Mesenchymal stem cell (in vitro differentiated cells and primary cell): ENCODE results near the gene RNASE11.

Experiments
- DNase-seq: peaks from one replicate; pipeline ENCODE4 v3.0.0-alpha.2; 2013
- H2AFZ ChIP-seq: one replicate; pipeline ENCODE4 v1.6.1; 2013; ENCODE audit warnings: low read depth, mild to moderate bottlenecking, control low read depth, inconsistent platforms, low read length, moderate library complexity
- H2AK5ac ChIP-seq: 2 replicates; pipeline ENCODE4 v1.6.1; 2013; ENCODE audit warnings: low read length, moderate library complexity, mild to moderate bottlenecking, inconsistent platforms; ENCODE audit not compliant: severe bottlenecking
- H2BK120ac ChIP-seq: one replicate; pipeline ENCODE4 v1.6.1; 2013; ENCODE audit warnings: low read depth, mild to moderate bottlenecking, inconsistent platforms, low read length, moderate library complexity
- H2BK12ac ChIP-seq, 2 experiments: one replicate each; pipeline ENCODE4 v1.6.1; 2013; ENCODE audit warnings: inconsistent platforms in 2 of 2, low read length in 2 of 2, mild to moderate bottlenecking in 2 of 2, moderate library complexity in 2 of 2, control low read depth in 1 of 2
- H2BK15ac ChIP-seq: one replicate; pipeline ENCODE4 v1.6.1; 2013; ENCODE audit warnings: mild to moderate bottlenecking, low read depth, inconsistent platforms; ENCODE audit not compliant: poor library complexity, severe bottlenecking
- H2BK5ac ChIP-seq: 2 replicates; pipeline ENCODE4 v1.6.1; 2013; ENCODE audit warnings: low read depth, mild to moderate bottlenecking, low read length, control low read depth, inconsistent platforms; ENCODE audit not compliant: poor library complexity, severe bottlenecking
- H3K14ac ChIP-seq, 2 experiments: one replicate each; pipeline ENCODE4 v1.6.1; 2013; ENCODE audit warnings: inconsistent platforms in 2 of 2, low read length in 2 of 2, control low read depth in 1 of 2, mild to moderate bottlenecking in 1 of 2, moderate library complexity in 1 of 2
- H3K18ac ChIP-seq, 2 experiments: one replicate each; pipeline ENCODE4 v1.6.1; 2013; ENCODE audit warnings: inconsistent platforms in 2 of 2, low read length in 2 of 2, control low read depth in 1 of 2, low read depth in 1 of 2, mild to moderate bottlenecking in 1 of 2
- H3K23ac ChIP-seq, 2 experiments: one replicate each; pipeline ENCODE4 v1.6.1; 2013; ENCODE audit warnings: inconsistent platforms in 2 of 2, low read length in 2 of 2, mild to moderate bottlenecking in 2 of 2, moderate library complexity in 2 of 2, control low read depth in 1 of 2
- H3K27ac ChIP-seq: 2 replicates; pipeline ENCODE4 v1.5.1; 2013; ENCODE audit warnings: mild to moderate bottlenecking, moderate library complexity, low read length, control low read depth, inconsistent platforms; ENCODE audit not compliant: poor library complexity, severe bottlenecking
- H3K27me3 ChIP-seq, 2 experiments: 2 replicates each; pipeline versions ENCODE4 v1.6.1 to v1.7.0; 2013; ENCODE audit warnings: low read length in 2 of 2, mild to moderate bottlenecking in 2 of 2, moderate library complexity in 2 of 2, control low read depth in 1 of 2, inconsistent platforms in 1 of 2; ENCODE audit not compliant: control insufficient read depth in 1 of 2, insufficient read depth in 1 of 2
- H3K36me3 ChIP-seq, 2 experiments: 2 replicates each; pipeline versions ENCODE4 v1.6.1 to v1.7.0; 2013; ENCODE audit warnings: low read length in 2 of 2, control low read depth in 1 of 2, inconsistent platforms in 1 of 2, low read depth in 1 of 2, mild to moderate bottlenecking in 1 of 2; ENCODE audit not compliant: insufficient read depth in 2 of 2, control insufficient read depth in 1 of 2
- H3K4ac ChIP-seq, 2 experiments: one replicate each; pipeline ENCODE4 v1.6.1; 2013; ENCODE audit warnings: inconsistent platforms in 2 of 2, low read length in 2 of 2, mild to moderate bottlenecking in 2 of 2, moderate library complexity in 2 of 2, control low read depth in 1 of 2, low read depth in 1 of 2
- H3K4me1 ChIP-seq: 2 replicates; pipeline ENCODE4 v1.6.1; 2013; ENCODE audit warnings: low read depth, low read length, control low read depth; ENCODE audit not compliant: control insufficient read depth, insufficient read depth
- H3K4me2 ChIP-seq: 2 replicates; pipeline ENCODE4 v1.6.1; 2013; ENCODE audit warnings: low read length, mild to moderate bottlenecking, inconsistent platforms; ENCODE audit not compliant: poor library complexity, severe bottlenecking
- H3K4me3 ChIP-seq, 2 experiments: 2 replicates each; pipeline versions ENCODE4 v1.5.1 to v1.7.0; 2013; ENCODE audit warnings: low read length in 2 of 2, mild to moderate bottlenecking in 2 of 2, control low read depth in 1 of 2, low read depth in 1 of 2; ENCODE audit not compliant: insufficient read depth in 1 of 2
- H3K79me1 ChIP-seq: replicated peaks from 2 replicates; pipeline ENCODE4 v1.6.1; 2013; ENCODE audit warnings: mild to moderate bottlenecking, control low read depth, low read length, inconsistent platforms; ENCODE audit not compliant: poor library complexity, severe bottlenecking
- H3K9ac ChIP-seq: 2 replicates; pipeline ENCODE4 v1.7.0; 2013; ENCODE audit warnings: mild to moderate bottlenecking, low read length, moderate library complexity
- H3K9me3 ChIP-seq: 2 replicates; pipeline ENCODE4 v1.7.0; 2013; ENCODE audit warnings: mild to moderate bottlenecking, low read length; ENCODE audit not compliant: control insufficient read depth
- H4K8ac ChIP-seq: one replicate; pipeline ENCODE4 v1.6.1; 2013; ENCODE audit warnings: inconsistent platforms, mild to moderate bottlenecking, low read length, moderate library complexity
- H4K91ac ChIP-seq: one replicate; pipeline ENCODE4 v1.6.1; 2013; ENCODE audit warnings: mild to moderate bottlenecking, low read length, inconsistent platforms
- WGBS: methylation state at CpG from one replicate; pipeline ENCODE4 v1.1.7; 2013; ENCODE audit warnings: mixed read lengths; 5-methylcytosine and 5-hydroxymethylcytosine counted together

Gene RNASE11

GRCh38 chr14:20550926-20551325 lies 36.9 kb downstream of the RNASE11 start:
- Histone ChIP-seq H3K36me3 (no peaks in the 10 kb centered on the region), H2BK120ac (no peak overlapping the region), H4K8ac (no peak overlapping the region), H3K23ac (no peak overlapping the region), H3K4ac (no peak overlapping the region), H3K79me1 (no peaks in the 10 kb centered on the region), H3K27me3 (peaks cover 5 to 10% of the 10 kb centered on the region in 2 experiments), H3K4me1 (no peaks in the 10 kb centered on the region), H3K9ac (no peak overlapping the region), H3K27ac (no peak overlapping the region), H2BK12ac (no peak overlapping the region), H3K18ac (no peak overlapping the region), H3K4me3 (no peak overlapping the region), H3K4me2 (no peak overlapping the region), H2AK5ac (no peak overlapping the region), H3K14ac (no peak overlapping the region), H2BK5ac (no peak overlapping the region), H4K91ac (no peak overlapping the region), H2AFZ (no peak overlapping the region), H2BK15ac (no peak overlapping the region), H3K9me3 (no peaks in the 10 kb centered on the region)
- 80% methylated on average over 2 of the region's 2 CpGs for WGBS
- no peak for DNase-seq

- 87% methylated on average over 10 of the region's 10 CpGs for WGBS
- Histone ChIP-seq H3K9me3 (no peaks in the 10 kb centered on the region), H2BK15ac (no peak overlapping the region), H3K23ac (no peak overlapping the region), H3K4me3 (no peak overlapping the region), H2AK5ac (no peak overlapping the region), H2BK5ac (no peak overlapping the region), H2BK12ac (no peak overlapping the region), H3K27ac (no peak overlapping the region), H3K36me3 (no peaks in the 10 kb centered on the region), H2BK120ac (no peak overlapping the region), H3K4me1 (no peaks in the 10 kb centered on the region), H2AFZ (no peak overlapping the region), H3K9ac (no peak overlapping the region), H4K91ac (no peak overlapping the region), H3K14ac (peak overlapping the region in 1 of 2 experiments; percentile 15), H3K18ac (no peak overlapping the region), H4K8ac (no peak overlapping the region), H3K4ac (no peak overlapping the region), H3K4me2 (no peak overlapping the region), H3K79me1 (no peaks in the 10 kb centered on the region), H3K27me3 (peaks cover 5 to 11% of the 10 kb centered on the region in 2 experiments)
- DNase-seq = no peak
Measured at GRCh38 chr14:20548414-20549158, 39.2 kb downstream of the RNASE11 start.

GRCh38 chr14:20546877-20547276 lies 40.9 kb downstream of the RNASE11 start:
- no peak for DNase-seq
- no peaks in the 10 kb centered on the region for H3K9me3 ChIP-seq
- no peak overlapping the region for H4K91ac ChIP-seq
- H3K27me3 ChIP-seq = peaks cover 5 to 11% of the 10 kb centered on the region in 2 experiments
- no peak overlapping the region for H3K18ac ChIP-seq
- no peak overlapping the region for H2BK120ac ChIP-seq
- no peak overlapping the region for H2AK5ac ChIP-seq
- no peak overlapping the region for H3K9ac ChIP-seq
- no peak overlapping the region for H2BK12ac ChIP-seq
- H3K4ac ChIP-seq = no peak overlapping the region
- no peak overlapping the region for H3K27ac ChIP-seq
- H2AFZ ChIP-seq = no peak overlapping the region
- H3K36me3 ChIP-seq = no peaks in the 10 kb centered on the region
- H3K4me2 ChIP-seq = no peak overlapping the region
- no peaks in the 10 kb centered on the region for H3K4me1 ChIP-seq
- WGBS = 94% methylated on average over 1 of the region's 3 CpGs
- no peak overlapping the region for H4K8ac ChIP-seq
- H3K79me1 ChIP-seq = no peaks in the 10 kb centered on the region
- no peak overlapping the region for H2BK5ac ChIP-seq
- H2BK15ac ChIP-seq = no peak overlapping the region
- H3K4me3 ChIP-seq = no peak overlapping the region
- H3K14ac ChIP-seq = no peak overlapping the region
- no peak overlapping the region for H3K23ac ChIP-seq

GRCh38 chr14:20539906-20540305 lies 47.9 kb downstream of the RNASE11 start:
- no peak overlapping the region for H4K91ac ChIP-seq
- H2BK15ac ChIP-seq = no peak overlapping the region
- H2BK120ac ChIP-seq = no peak overlapping the region
- no peak overlapping the region for H3K4ac ChIP-seq
- no peak overlapping the region for H3K4me3 ChIP-seq
- no peaks in the 10 kb centered on the region for H3K4me1 ChIP-seq
- no peak overlapping the region for H4K8ac ChIP-seq
- H2BK5ac ChIP-seq = no peak overlapping the region
- DNase-seq = no peak
- H3K9me3 ChIP-seq = no peaks in the 10 kb centered on the region
- no peak overlapping the region for H3K9ac ChIP-seq
- no peak overlapping the region for H2AFZ ChIP-seq
- 50% methylated on average over 3 of the region's 4 CpGs for WGBS
- H3K18ac ChIP-seq = no peak overlapping the region
- no peak overlapping the region for H2AK5ac ChIP-seq
- no peaks in the 10 kb centered on the region for H3K36me3 ChIP-seq
- no peak overlapping the region for H3K23ac ChIP-seq
- no peak overlapping the region for H3K4me2 ChIP-seq
- H3K14ac ChIP-seq = no peak overlapping the region
- H3K27ac ChIP-seq = no peak overlapping the region
- no peak overlapping the region for H2BK12ac ChIP-seq
- no peaks in the 10 kb centered on the region for H3K27me3 ChIP-seq
- H3K79me1 ChIP-seq = no peaks in the 10 kb centered on the region
